Measurements from ENCODE around the gene XRCC4. TPM values are rescaled to one million over a fixed set of nuclear protein-coding genes. Genes with fewer than 3 reads are reported as not detected.

XRCC4 gene
- total and polyA plus RNA-seq, 2 of the 8 experiments (the other 6 are each of a cell fraction or from before 2014, with no cell fraction given): 3.0 to 8.3 TPM

- Histone ChIP-seq H3K79me2 (ENCODE audit: control insufficient read depth in 1 of 2, insufficient read depth in 2 of 2, low read length in 2 of 2) (no peaks in the 10 kb centered on the region), H3K4ac (replicated peaks; ENCODE audit: insufficient read length, low read depth, low read length) (no peak overlapping the region), H3K4me3 (ENCODE audit: extremely low read depth in 1 of 4, insufficient read depth in 2 of 4, low read depth in 3 of 4, low read length in 4 of 4) (no peak overlapping the region), H4K20me1 (replicated peaks in 1 of 2; ENCODE audit: control insufficient read depth in 1 of 2, insufficient read depth in 2 of 2, low read length in 2 of 2) (no peaks in the 10 kb centered on the region), H3K79me1 (ENCODE audit: low read depth, low read length) (no peaks in the 10 kb centered on the region), H3K36me3 (ENCODE audit: control insufficient read depth in 2 of 4, insufficient read depth in 4 of 4, low read length in 3 of 4) (no peaks in the 10 kb centered on the region; a peak in 1 of 8 replicates), H4K5ac (ENCODE audit: insufficient read length, low read depth, low read length) (no peak overlapping the region), H4K8ac (ENCODE audit: extremely low read depth, insufficient read depth, low read length) (no peak overlapping the region), H2BK5ac (ENCODE audit: low read depth, low read length) (no peak overlapping the region), H2BK120ac (replicated peaks; ENCODE audit: low read depth, low read length) (no peak overlapping the region), H2AK5ac (ENCODE audit: low read depth, low read length) (no peak overlapping the region), H3K9me3 (ENCODE audit: insufficient read depth in 2 of 2, low read depth in 1 of 2, low read length in 1 of 2) (no peaks in the 10 kb centered on the region), H3K4me2 (ENCODE audit: insufficient read depth in 1 of 2, low read depth in 2 of 2, low read length in 2 of 2) (no peak overlapping the region), H3K18ac (ENCODE audit: extremely low read depth, low read length) (no peak overlapping the region), H3K27me3 (replicated peaks in 1 of 4; ENCODE audit: control insufficient read depth in 3 of 4, extremely low read depth in 1 of 4, insufficient read depth in 3 of 4, low read length in 3 of 4) (no peaks in the 10 kb centered on the region), H3K56ac (replicated peaks; ENCODE audit: insufficient read length, low read depth, low read length) (no peak overlapping the region), H3K4me1 (replicated peaks in 1 of 4; ENCODE audit: control insufficient read depth in 3 of 4, insufficient read depth in 4 of 4, low read length in 3 of 4) (peaks cover 0 to 8% (median 4%) of the 10 kb centered on the region in 4 experiments; a peak in 2 of 7 replicates), H2BK15ac (ENCODE audit: low read length) (no peak overlapping the region), H2BK12ac (ENCODE audit: low read depth, low read length) (no peak overlapping the region), H3K23me2 (ENCODE audit: low read depth, low read length) (no peaks in the 10 kb centered on the region), H3K9ac (replicated peaks in 1 of 4; ENCODE audit: extremely low read depth in 1 of 4, low read depth in 3 of 4, low read length in 3 of 4) (no peak overlapping the region), H4K91ac (replicated peaks; ENCODE audit: insufficient read length, low read length) (no peak overlapping the region), H3K27ac (ENCODE audit: low read depth, low read length) (no peak overlapping the region), H2BK20ac (ENCODE audit: low read length) (no peak overlapping the region), H3K23ac (ENCODE audit: insufficient read length) (no peak overlapping the region), H2AFZ (ENCODE audit: low read length) (no peak overlapping the region), H3K14ac (ENCODE audit: insufficient read length) (no peak overlapping the region)
- ChIA-PET CTCF (ENCODE audit: partially characterized antibody) (no interaction called here), POLR2A (ENCODE audit: partially characterized antibody) (no interaction called here)
- no peak for FAIRE-seq
- 84% methylated on average over 2 of the region's 2 CpGs; no CpG with 5 or more reads in 1 of the 2 experiments for WGBS, 2 experiments (ENCODE audit: extremely low coverage in 1 of 2, insufficient coverage in 1 of 2, insufficient read length in 1 of 2, insufficient replicate concordance in 2 of 2, low coverage in 1 of 2, low lambda C conversion rate in 2 of 2, missing lambda C conversion rate in 1 of 2)
- DNase-seq (ENCODE audit: low read depth in 1 of 2, low spot score in 2 of 2): no peak
- TF ChIP-seq SIN3A (conservative IDR thresholded peaks at IDR 0.05 in 1 of 2, IDR thresholded peaks at IDR 0.05 in 1 of 2; ENCODE audit: low read depth in 1 of 2, low read length in 2 of 2): no peak
- TF ChIP-seq SAP30 (IDR thresholded peaks at IDR 0.05; ENCODE audit: insufficient read depth, insufficient replicate concordance, low read length): no peak
- TF ChIP-seq CBX5 (IDR thresholded peaks at IDR 0.05; ENCODE audit: low read depth, low read length): no peak
- no peak for TF ChIP-seq SP1 (IDR thresholded peaks at IDR 0.05; ENCODE audit: low read depth, low read length)
- no peak for TF ChIP-seq BRCA1 (IDR thresholded peaks at IDR 0.05; ENCODE audit: low read depth, low read length)
- TF ChIP-seq BCL11A (IDR thresholded peaks at IDR 0.05; ENCODE audit: low read depth in 2 of 2, low read length in 2 of 2): no peak
Observed at GRCh38 chr5:83374547-83374946, 297.2 kb downstream of the XRCC4 start.
